NCI-H748 (cell line): ENCODE results near the gene FGGY.

Source experiments
- DNase-seq: peaks from one replicate; lab custom pipeline; 2025; ENCODE audit not compliant: unreplicated experiment; lab: John Stamatoyannopoulos, UW

Gene FGGY

DNA sequence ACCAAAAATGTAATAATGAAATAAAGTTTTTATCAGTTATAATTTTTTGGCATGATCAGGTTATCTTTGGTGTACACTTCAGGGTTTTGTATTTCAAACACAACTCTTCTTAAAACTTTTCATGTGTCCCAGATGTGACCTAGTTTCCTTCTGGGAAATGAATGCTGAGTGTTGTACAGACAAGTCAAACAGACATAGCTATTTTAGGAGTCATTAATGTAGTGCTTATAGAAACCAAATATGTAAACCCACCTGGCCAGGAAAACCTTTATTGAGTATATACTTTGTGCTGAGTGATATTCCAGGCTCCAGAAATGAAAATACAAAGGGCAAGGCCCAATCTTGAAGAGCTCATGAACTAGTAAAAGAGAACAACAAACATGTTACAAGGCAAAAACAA is 491.9 kb downstream of the FGGY start:
- DNase-seq = no peak

DNA sequence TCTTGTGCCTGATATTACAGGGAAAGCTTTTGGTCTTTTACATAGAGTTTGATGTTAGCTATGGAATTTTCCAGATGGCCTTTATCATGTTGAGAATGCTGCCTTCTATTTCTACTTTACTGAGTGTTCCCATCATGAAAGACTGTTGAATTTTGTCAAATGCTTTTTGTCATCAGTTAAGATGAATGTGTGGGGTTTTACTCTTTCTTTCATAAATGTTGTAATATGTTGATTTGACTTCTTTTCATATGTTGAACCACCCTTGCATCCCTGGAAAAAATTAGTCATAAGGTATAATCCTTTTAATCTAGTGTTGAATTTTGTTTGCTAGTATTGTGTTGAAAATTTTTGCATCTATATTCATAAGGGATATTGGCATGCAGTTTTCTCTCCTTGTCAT is 501.7 kb downstream of the FGGY start:
- no peak for DNase-seq

DNA sequence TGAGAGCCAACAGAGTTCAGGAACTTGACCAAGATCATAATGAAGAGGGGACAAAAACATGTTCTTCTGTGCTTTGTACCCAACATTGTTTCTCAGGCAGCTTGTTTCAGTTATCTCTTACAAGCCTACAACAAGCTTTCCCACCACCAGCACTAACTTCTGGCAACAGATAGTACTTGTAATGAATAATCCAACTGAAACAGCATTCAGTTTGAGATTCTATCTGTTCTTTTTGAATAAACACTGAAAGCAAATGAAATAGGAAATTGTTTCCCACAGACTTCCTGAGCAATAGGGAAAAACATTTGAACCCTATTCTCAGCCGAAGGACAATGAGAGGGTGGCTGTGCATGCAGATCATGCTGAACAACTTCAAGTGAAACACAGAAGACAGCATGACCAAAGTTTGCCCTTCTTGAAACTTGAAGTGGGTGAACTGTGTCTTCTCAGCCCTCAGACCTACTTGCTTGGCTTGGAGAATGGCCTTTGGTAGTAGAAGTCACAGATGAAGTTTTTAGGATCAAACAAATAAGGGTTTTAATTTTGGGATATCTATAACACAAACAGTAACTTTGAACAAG is 506.7 kb downstream of the FGGY start:
- no peak for DNase-seq

DNA sequence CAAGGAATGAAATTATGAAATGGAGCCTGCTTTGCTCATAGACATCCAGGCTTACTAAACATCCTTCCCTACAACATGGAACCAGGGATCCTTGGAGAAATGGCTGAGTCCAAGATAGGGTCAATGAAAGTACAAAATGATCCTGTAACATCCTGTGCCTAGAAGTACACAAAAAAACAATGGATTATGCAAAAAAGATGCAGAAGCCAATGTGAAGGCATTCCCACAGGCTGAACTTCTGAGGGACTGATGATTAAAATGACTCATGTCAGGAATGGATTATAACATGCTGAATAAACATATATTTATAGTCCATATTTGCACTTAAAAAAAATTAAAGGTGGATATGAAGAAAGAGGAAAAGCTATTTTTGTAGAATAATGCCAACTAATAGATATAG is 507.4 kb downstream of the FGGY start:
- DNase-seq = no peak

DNA sequence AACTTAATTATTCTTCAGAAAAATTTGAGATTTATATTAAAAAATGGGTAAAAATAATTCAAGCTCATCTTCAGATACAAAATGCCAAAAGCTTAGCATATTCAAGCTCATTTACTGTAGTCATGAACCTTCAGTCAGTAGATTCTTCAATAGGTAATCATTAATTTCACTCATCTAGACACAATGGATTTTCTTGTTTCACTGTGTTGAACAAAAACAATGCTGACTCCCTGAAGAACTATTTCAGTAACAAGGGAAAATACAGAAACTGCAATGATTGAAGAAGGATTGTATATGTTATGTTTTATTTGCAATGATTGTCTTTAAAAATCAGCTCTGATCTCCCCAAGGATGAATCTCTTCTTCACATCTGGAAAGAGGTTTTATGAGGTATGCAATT is 508.7 kb downstream of the FGGY start:
- no peak for DNase-seq
